OCI-LY1 (cell line): ENCODE measurements around the gene PLIN5.

ENCODE experiments used
- H2AFZ ChIP-seq: fragments of 200-600 bp; sonication (generic), shearing (Covaris generic); 2 replicates; pipeline ENCODE4 v1.6.0; 2014; ENCODE audit warnings: antibody characterized with exemption, mild to moderate bottlenecking, low read length
- H3F3A ChIP-seq: fragments of 200-600 bp; sonication (generic), shearing (Covaris generic); 2 replicates; pipeline ENCODE4 v1.6.0; 2014; ENCODE audit warnings: mild to moderate bottlenecking, antibody characterized with exemption, low read length, moderate library complexity; ENCODE audit not compliant: insufficient read depth
- H3K27ac ChIP-seq: fragments of 200-600 bp; sonication (generic); 2 replicates; pipeline ENCODE4 v1.5.1; 2014; ENCODE audit warnings: low read length, mixed run types, mild to moderate bottlenecking, low read depth; ENCODE audit not compliant: poor library complexity, severe bottlenecking
- H3K27me3 ChIP-seq: fragments of 200-600 bp; sonication (generic); 2 replicates; pipeline ENCODE4 v1.6.0; 2014; ENCODE audit warnings: antibody characterized with exemption, mild to moderate bottlenecking, low read length, moderate library complexity; ENCODE audit not compliant: insufficient read depth
- H3K36me3 ChIP-seq: fragments of 200-600 bp; sonication (generic); 2 replicates; pipeline ENCODE4 v1.6.1; 2014; ENCODE audit warnings: mild to moderate bottlenecking, antibody characterized with exemption, low read length, moderate library complexity, mixed read lengths; ENCODE audit not compliant: insufficient read depth
- H3K4me1 ChIP-seq: fragments of 200-600 bp; sonication (generic); 2 replicates; pipeline ENCODE4 v1.5.1; 2014; ENCODE audit warnings: mild to moderate bottlenecking, low read length, moderate library complexity; ENCODE audit not compliant: insufficient read depth, severe bottlenecking
- H3K4me2 ChIP-seq: fragments of 200-600 bp; sonication (generic), shearing (Covaris generic); 2 replicates; pipeline ENCODE4 v1.6.1; 2014; ENCODE audit warnings: low read length
- H3K4me3 ChIP-seq: fragments of 200-600 bp; sonication (generic); 2 replicates; pipeline ENCODE4 v1.5.1; 2014; ENCODE audit warnings: low read length, low read depth, mild to moderate bottlenecking, mixed read lengths; ENCODE audit not compliant: poor library complexity, severe bottlenecking
- H3K79me2 ChIP-seq: fragments of 200-600 bp; shearing (Covaris generic); 2 replicates; pipeline ENCODE4 v1.6.1; 2016; ENCODE audit warnings: mixed run types, low read length, mixed read lengths; ENCODE audit not compliant: insufficient read depth
- H3K9ac ChIP-seq: fragments of 200-600 bp; sonication (generic), shearing (Covaris generic); 2 replicates; pipeline ENCODE4 v1.6.1; 2014; ENCODE audit warnings: mild to moderate bottlenecking, low read length, mixed read lengths
- H3K9me2 ChIP-seq: fragments of 200-600 bp; sonication (generic), shearing (Covaris generic); 2 replicates; pipeline ENCODE4 v1.6.1; 2014; ENCODE audit warnings: low read depth, mild to moderate bottlenecking, low read length, mixed read lengths
- H3K9me3 ChIP-seq: fragments of 200-600 bp; shearing (Covaris generic); 2 replicates; pipeline ENCODE4 v1.6.1; 2014; ENCODE audit warnings: low read length, mixed read lengths
- H4K20me1 ChIP-seq: fragments of 200-600 bp; sonication (generic), shearing (Covaris generic); 2 replicates; pipeline ENCODE4 v1.6.0; 2016; ENCODE audit warnings: mild to moderate bottlenecking, low read length; ENCODE audit not compliant: insufficient read depth
- EZH2 ChIP-seq: fragments of 200-600 bp; sonication (generic), shearing (Covaris generic); IDR thresholded peaks from 2 replicates; pipeline ENCODE4 v1.8.0; 2017; ENCODE audit warnings: borderline replicate concordance, mixed run types, mild to moderate bottlenecking, antibody characterized with exemption, low read length, moderate library complexity, mixed read lengths
- TF ChIP-seq, protein P1 (sequence below): fragments of 200-600 bp; sonication (generic), shearing (Covaris generic); IDR thresholded peaks from 2 replicates; pipeline ENCODE4 v1.5.1; 2017; ENCODE audit warnings: mild to moderate bottlenecking, antibody characterized with exemption, low read length, moderate library complexity, mixed read lengths

PLIN5 gene

DNA sequence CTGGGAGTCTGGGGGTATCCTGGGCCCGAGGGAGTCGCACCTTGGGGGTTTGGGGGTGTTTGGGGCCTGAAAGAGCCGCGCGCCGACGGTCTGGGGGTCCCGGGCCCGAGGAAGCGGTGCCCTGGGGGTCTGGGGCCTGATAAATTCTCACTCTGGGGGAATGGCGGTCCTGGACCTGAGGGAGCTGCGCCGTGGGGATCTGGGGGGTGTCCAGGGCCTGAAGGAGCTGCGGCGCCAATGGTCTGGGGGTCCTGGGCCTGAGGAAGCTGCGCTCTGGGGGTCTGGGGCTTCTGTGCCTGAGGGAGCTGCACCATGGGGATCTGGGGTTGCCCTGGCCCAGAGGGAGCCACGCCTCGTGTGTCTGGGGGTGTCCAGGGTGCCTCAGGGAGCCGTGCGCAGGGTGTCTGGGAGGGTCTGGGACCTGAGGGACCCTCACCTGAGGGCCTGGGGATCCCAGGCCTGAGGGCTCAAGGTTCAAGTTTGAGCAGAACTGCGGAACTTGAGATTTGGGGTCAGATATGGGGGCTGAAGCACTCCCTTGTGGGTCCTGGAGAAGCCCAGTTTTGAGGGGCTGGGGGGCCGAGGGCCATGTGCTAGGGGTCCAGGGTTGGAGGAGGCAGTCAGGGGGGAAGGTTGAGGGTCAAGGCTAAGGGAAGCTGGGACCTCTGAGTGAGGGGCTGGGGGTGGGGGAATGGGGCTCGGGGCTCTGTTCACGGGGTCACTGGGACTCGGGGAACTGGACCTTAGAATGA lies 61.8 kb downstream of the PLIN5 start:
- Histone ChIP-seq H2AFZ (no peak overlapping the region), H3K4me2 (peak overlapping the region; percentile 73), H3K27me3 (no peaks in the 10 kb centered on the region), H3F3A (no peaks in the 10 kb centered on the region), H3K9ac (peak overlapping the region; percentile 90), H4K20me1 (no peaks in the 10 kb centered on the region), H3K36me3 (peaks cover 21% of the 10 kb centered on the region), H3K79me2 (peaks cover 11% of the 10 kb centered on the region), H3K27ac (no peak overlapping the region), H3K4me1 (peaks cover 35% of the 10 kb centered on the region), H3K9me3 (no peaks in the 10 kb centered on the region), H3K9me2 (no peaks in the 10 kb centered on the region), H3K4me3 (peak overlapping the region; percentile 99)
- TF ChIP-seq EZH2, result no peak
- TF ChIP-seq, protein P1, sequence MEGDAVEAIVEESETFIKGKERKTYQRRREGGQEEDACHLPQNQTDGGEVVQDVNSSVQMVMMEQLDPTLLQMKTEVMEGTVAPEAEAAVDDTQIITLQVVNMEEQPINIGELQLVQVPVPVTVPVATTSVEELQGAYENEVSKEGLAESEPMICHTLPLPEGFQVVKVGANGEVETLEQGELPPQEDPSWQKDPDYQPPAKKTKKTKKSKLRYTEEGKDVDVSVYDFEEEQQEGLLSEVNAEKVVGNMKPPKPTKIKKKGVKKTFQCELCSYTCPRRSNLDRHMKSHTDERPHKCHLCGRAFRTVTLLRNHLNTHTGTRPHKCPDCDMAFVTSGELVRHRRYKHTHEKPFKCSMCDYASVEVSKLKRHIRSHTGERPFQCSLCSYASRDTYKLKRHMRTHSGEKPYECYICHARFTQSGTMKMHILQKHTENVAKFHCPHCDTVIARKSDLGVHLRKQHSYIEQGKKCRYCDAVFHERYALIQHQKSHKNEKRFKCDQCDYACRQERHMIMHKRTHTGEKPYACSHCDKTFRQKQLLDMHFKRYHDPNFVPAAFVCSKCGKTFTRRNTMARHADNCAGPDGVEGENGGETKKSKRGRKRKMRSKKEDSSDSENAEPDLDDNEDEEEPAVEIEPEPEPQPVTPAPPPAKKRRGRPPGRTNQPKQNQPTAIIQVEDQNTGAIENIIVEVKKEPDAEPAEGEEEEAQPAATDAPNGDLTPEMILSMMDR, result no peak
